Nephron (organoid): Measurements from ENCODE around the gene KCNC4.

Experiments used
- H3K27ac Mint-ChIP-seq, 3 experiments: 2 replicates each; pipeline ENCODE4 v1.8.0; 2020; ENCODE audit warnings: mixed read lengths in 3 of 3, mild to moderate bottlenecking in 2 of 3, moderate library complexity in 1 of 3
- H3K27me3 Mint-ChIP-seq: 2 replicates; pipeline ENCODE4 v1.8.0; 2021; ENCODE audit warnings: low read depth, mild to moderate bottlenecking, moderate library complexity, mixed read lengths
- H3K36me3 Mint-ChIP-seq: 2 replicates; pipeline ENCODE4 v1.8.0; 2020; ENCODE audit warnings: low read depth, mixed read lengths
- H3K4me1 Mint-ChIP-seq: 2 replicates; pipeline ENCODE4 v1.8.0; 2020; ENCODE audit warnings: mixed read lengths
- H3K4me3 Mint-ChIP-seq, 3 experiments: 2 replicates each; pipeline ENCODE4 v1.8.0; 2020; ENCODE audit warnings: mild to moderate bottlenecking in 3 of 3, mixed read lengths in 3 of 3, moderate library complexity in 2 of 3
- H3K9me3 Mint-ChIP-seq: 2 replicates; pipeline ENCODE4 v1.8.0; 2020; ENCODE audit warnings: mixed read lengths
- CTCF ChIP-seq, 3 experiments: fragments of 200-600 bp; sonication (generic); IDR thresholded peaks; one replicate each; pipeline ENCODE4 v1.5.0; 2021; ENCODE audit warnings: antibody characterized with exemption in 3 of 3; ENCODE audit not compliant: unreplicated experiment in 3 of 3

Gene KCNC4

GRCh38 chr1:110211496-110212168 is 1.5 kb downstream of the KCNC4 start:
- Mint-ChIP-seq H3K27ac (no peak overlapping the region), H3K36me3 (no peaks in the 10 kb centered on the region), H3K4me3 (peak overlapping the region; percentile 84 to 87 (median 85)), H3K9me3 (no peaks in the 10 kb centered on the region), H3K4me1 (peaks cover 27% of the 10 kb centered on the region), H3K27me3 (peaks cover 75% of the 10 kb centered on the region)
- no peak for TF ChIP-seq CTCF (IDR thresholded peaks at IDR 0.05; ENCODE audit: unreplicated experiment in 3 of 3)

- Mint-ChIP-seq H3K27me3 (peaks cover 72% of the 10 kb centered on the region), H3K4me1 (peaks cover 27% of the 10 kb centered on the region), H3K4me3 (peak overlapping the region; percentile 81 to 88 (median 85)), H3K36me3 (no peaks in the 10 kb centered on the region), H3K27ac (peak overlapping the region in 2 of 3 experiments; percentile 22 to 36), H3K9me3 (no peaks in the 10 kb centered on the region)
- TF ChIP-seq CTCF (IDR thresholded peaks at IDR 0.05; ENCODE audit: unreplicated experiment in 3 of 3), result peak in 1 of 3 experiments; percentile 25
Measured at GRCh38 chr1:110212169-110213142, 2.3 kb downstream of the KCNC4 start.

DNA sequence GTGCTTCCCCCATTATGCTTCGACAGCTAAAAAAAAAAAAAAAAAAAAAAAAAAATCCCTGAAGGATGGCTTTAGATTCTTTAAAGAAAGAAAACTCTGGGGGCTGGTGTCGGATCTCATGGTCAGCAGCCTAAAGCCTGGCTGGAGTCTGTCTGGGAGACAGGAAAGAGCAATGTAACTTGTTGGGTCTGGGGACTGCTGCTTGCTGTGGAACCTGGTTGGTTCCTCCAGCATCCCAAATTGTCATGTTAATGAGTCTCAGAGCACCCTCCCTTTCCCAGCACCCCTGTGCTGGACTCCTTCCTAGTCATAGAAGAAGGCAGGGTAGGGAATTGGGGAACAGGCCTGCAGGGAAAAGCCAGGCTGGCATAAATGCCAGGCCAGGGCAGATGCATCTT is 3.0 kb downstream of the KCNC4 start:
- peaks cover 27% of the 10 kb centered on the region for H3K4me1 Mint-ChIP-seq

GRCh38 chr1:110214454-110215404 is 4.6 kb downstream of the KCNC4 start:
- Mint-ChIP-seq H3K27me3 (peaks cover 54% of the 10 kb centered on the region), H3K4me3 (peak overlapping the region; percentile 18 to 85 (median 55)), H3K4me1 (peaks cover 19% of the 10 kb centered on the region), H3K27ac (no peak overlapping the region), H3K36me3 (no peaks in the 10 kb centered on the region), H3K9me3 (no peaks in the 10 kb centered on the region)
- TF ChIP-seq CTCF (IDR thresholded peaks at IDR 0.05; ENCODE audit: unreplicated experiment in 3 of 3), result no peak

More for the DNA sequence above, 3.0 kb downstream of the KCNC4 start:
- H3K36me3 Mint-ChIP-seq, result no peaks in the 10 kb centered on the region
- peaks cover 65% of the 10 kb centered on the region for H3K27me3 Mint-ChIP-seq
- H3K27ac Mint-ChIP-seq, result no peak overlapping the region
- peak overlapping the region; percentile 67 to 85 (median 77) for H3K4me3 Mint-ChIP-seq
- H3K9me3 Mint-ChIP-seq, result no peaks in the 10 kb centered on the region
- TF ChIP-seq CTCF (IDR thresholded peaks at IDR 0.05; ENCODE audit: unreplicated experiment in 3 of 3), result no peak

GRCh38 chr1:110215621-110216515 is 5.8 kb downstream of the KCNC4 start:
- Mint-ChIP-seq H3K9me3 (no peaks in the 10 kb centered on the region), H3K27me3 (peaks cover 51% of the 10 kb centered on the region), H3K4me3 (no peak overlapping the region), H3K4me1 (peaks cover 19% of the 10 kb centered on the region), H3K27ac (no peak overlapping the region), H3K36me3 (no peaks in the 10 kb centered on the region)
- TF ChIP-seq CTCF (IDR thresholded peaks at IDR 0.05; ENCODE audit: unreplicated experiment in 3 of 3), result no peak
